SH-SY5Y (cell line): ENCODE results near the gene USE1.

Source experiments
- GATA2 ChIP-seq: IDR thresholded peaks from 2 replicates; pipeline ENCODE4 v1.6.1; 2011; ENCODE audit warnings: mild to moderate bottlenecking, low read depth, low read length
- GATA3 ChIP-seq: IDR thresholded peaks from 2 replicates; pipeline ENCODE4 v1.6.1; 2011; ENCODE audit warnings: low read depth, mild to moderate bottlenecking, low read length, moderate library complexity

Gene USE1

GRCh38 chr19:17255150-17255621 lies 40.0 kb downstream of the USE1 start:
- TF ChIP-seq GATA2 (no peak), GATA3 (no peak)

DNA sequence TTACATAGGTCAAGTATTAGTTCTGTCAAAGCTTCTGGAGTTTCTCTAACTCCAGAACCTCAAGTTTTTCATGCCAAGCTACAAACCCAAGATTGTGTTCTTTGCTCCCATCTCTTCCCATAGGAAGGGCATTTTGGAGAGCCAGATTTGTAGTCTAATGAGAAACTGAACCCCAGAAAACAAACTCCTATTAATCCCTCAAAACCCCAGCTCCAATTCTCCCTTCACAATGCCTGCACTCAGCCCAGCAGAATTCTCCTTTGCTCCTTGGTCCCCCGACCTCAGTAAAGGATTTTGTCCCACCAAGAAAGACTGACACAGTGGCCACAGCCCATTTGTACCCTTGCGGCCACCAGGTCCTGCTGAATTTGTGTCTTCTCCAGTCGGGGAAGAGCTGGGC lies 41.0 kb downstream of the USE1 start:
- TF ChIP-seq GATA3: no peak
- TF ChIP-seq GATA2: no peak

DNA sequence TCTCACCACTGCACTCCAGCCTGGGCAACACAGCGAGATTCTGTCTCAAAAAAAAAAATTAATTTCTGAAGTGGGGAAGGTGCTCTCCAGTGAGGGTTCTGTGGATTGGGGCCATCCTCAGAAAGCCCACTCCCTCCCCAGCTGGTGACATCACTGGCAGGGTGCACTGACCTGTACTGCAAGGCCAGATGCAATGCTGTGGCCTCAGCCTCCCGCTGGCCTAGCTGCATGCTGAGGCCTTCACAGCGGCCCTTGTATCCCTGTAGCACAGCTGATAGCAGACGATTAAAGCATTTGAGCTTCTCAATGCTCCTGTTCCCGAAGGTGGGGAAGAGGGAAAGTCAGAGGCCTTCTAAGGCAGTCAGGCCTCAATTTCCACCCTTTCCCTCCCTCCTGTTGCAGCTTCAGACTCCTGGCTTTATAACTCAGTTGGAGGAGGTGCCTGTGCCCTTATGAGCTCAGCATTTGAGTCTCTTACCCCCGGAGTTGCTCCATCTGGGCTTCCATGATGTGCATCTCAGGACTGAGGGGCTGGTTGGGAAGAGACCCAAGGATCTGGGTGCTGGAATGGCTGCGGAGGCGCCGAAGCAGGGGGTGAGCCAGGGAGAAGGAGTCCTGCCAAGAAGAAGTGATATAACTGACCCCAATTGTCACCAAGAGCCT lies 44.1 kb downstream of the USE1 start:
- TF ChIP-seq GATA2 (no peak), GATA3 (no peak)

- TF ChIP-seq GATA2 (no peak), GATA3 (no peak)
These were observed 44.8 kb downstream of the USE1 start for GRCh38 chr19:17259934-17260333.

- TF ChIP-seq GATA3 (no peak), GATA2 (no peak)
These were observed 45.7 kb downstream of the USE1 start for GRCh38 chr19:17260842-17261325.

DNA sequence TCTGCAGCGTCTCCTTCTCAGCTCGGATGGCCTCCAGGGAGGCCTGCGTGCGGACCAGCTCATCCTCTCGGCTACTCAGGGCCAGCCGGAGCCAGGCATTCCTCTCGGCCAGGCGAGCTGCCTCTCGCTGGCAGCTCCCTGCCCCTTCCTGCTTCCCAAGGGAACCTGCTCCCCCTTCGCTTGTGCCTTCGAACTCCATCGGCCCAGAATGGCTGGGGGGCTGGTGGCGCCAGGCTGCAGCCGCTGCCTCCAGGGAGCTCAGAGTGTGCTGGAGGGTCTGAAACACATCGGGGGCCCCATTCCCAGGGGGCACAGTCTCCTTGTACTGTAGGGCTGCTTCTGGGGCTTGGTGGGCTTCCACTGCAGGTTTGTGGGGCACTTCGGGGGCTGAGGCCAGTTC lies 47.4 kb downstream of the USE1 start:
- TF ChIP-seq GATA3 (no peak), GATA2 (no peak)

GRCh38 chr19:17263712-17264640 lies 48.8 kb downstream of the USE1 start:
- no peak for TF ChIP-seq GATA2
- TF ChIP-seq GATA3: no peak

DNA sequence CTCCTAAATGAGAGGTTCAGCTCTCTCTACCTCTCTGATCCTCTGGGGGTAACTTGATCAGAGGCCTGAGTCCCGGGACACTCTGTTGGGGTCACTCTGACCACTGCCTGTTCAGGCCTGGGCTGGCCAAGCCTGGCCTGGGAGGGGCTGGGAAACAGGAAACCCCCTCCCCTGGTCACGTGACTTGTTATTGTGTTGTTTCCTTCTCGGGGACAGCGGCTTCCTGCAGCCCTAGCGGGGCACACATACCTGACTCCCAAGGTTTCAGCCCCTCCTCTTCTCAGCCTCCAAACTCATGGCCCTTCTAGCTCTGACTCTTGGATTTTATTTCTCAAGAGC lies 49.5 kb downstream of the USE1 start, which contains the start of gene USHBP1:
Gene USHBP1 (minus strand): TSS at position 105 of the 339 bp plus-strand sequence. CDS start 446 bp downstream, outside the sequence.
- TF ChIP-seq GATA3 (no peak), GATA2 (no peak)

- TF ChIP-seq GATA2: no peak
- TF ChIP-seq GATA3: no peak
These were observed 50.9 kb downstream of the USE1 start for GRCh38 chr19:17266026-17266425.

DNA sequence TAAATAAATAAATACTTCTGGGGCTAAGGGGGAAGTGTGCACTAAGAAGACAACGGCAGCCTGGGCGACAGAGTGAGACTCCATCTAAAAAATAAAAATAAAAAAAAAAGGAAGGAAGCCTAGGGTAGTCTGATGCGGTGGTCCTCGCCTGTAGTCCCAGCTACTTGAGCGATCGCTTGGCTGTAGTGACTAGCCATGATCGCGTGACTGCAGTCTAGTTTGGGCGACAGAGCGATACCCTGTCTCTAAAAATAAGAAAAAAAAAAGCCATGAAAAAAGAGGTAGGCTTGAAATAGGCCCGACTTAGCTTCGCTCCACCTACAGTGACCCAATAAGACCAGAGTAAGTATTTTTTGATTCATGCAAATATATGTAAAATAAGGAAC lies 51.4 kb downstream of the USE1 start:
- TF ChIP-seq GATA2 (no peak), GATA3 (no peak)

GRCh38 chr19:17266975-17267788 lies 52.0 kb downstream of the USE1 start, which contains the start of gene BABAM1:
BABAM1 (plus strand) TSS chr19:17267443; CDS start chr19:17268807, 1,364 bp downstream.
- TF ChIP-seq GATA3 (no peak), GATA2 (no peak)

DNA sequence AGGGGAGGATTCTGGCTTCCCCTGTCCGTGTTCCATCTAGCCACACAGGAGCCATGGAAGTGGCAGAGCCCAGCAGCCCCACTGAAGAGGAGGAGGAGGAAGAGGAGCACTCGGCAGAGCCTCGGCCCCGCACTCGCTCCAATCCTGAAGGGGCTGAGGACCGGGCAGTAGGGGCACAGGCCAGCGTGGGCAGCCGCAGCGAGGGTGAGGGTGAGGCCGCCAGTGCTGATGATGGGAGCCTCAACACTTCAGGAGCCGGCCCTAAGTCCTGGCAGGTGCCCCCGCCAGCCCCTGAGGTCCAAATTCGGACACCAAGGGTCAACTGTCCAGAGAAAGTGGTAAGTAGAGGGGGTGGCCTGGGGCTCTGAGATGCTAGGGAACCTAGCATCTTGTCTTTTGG lies 53.6 kb downstream of the USE1 start:
- TF ChIP-seq GATA2 (no peak), GATA3 (no peak)
